WI38 (cell line): ENCODE data around the gene ACSM2A.
"Not testable (repeated sequence)": the region's sequence is repeated elsewhere in the genome, so short reads cannot be mapped to it uniquely, and the experiment has no call there.

Experiments used
- H3K4me3 ChIP-seq: 2 replicates; pipeline ENCODE4 v1.5.1; 2011; ENCODE audit warnings: low read depth, mild to moderate bottlenecking, control low read depth, low read length
- TF ChIP-seq, protein P1 (sequence below): IDR thresholded peaks from 2 replicates; pipeline ENCODE4 v1.5.1; 2012; ENCODE audit warnings: low read depth, mild to moderate bottlenecking, control low read depth, low read length

The ACSM2A gene

GRCh38 chr16:20517149-20517548 lies 65.8 kb downstream of the ACSM2A start:
- TF ChIP-seq, protein P1, sequence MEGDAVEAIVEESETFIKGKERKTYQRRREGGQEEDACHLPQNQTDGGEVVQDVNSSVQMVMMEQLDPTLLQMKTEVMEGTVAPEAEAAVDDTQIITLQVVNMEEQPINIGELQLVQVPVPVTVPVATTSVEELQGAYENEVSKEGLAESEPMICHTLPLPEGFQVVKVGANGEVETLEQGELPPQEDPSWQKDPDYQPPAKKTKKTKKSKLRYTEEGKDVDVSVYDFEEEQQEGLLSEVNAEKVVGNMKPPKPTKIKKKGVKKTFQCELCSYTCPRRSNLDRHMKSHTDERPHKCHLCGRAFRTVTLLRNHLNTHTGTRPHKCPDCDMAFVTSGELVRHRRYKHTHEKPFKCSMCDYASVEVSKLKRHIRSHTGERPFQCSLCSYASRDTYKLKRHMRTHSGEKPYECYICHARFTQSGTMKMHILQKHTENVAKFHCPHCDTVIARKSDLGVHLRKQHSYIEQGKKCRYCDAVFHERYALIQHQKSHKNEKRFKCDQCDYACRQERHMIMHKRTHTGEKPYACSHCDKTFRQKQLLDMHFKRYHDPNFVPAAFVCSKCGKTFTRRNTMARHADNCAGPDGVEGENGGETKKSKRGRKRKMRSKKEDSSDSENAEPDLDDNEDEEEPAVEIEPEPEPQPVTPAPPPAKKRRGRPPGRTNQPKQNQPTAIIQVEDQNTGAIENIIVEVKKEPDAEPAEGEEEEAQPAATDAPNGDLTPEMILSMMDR = no peak
- no peak overlapping the region for H3K4me3 ChIP-seq

DNA sequence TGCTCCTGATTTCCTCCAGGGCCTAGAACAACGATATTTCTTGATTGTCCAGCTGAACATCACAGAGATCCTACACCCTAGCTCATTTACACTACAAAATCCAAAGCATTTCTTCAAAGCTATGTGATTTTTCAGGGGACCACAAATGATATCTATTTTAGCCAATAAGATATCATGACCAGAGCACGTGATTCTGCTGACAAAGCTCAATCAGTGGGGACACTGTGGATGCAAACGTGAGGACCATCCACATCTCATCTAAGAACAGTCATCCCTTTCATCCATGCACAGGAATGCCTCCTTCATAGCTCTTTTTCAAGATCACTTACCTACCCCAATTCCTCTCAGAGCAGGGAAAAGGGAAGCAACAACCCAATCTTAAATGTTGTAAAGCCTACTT lies 67.9 kb downstream of the ACSM2A start:
- TF ChIP-seq, protein P1 = no peak

GRCh38 chr16:20520103-20520502 lies 68.8 kb downstream of the ACSM2A start:
- TF ChIP-seq, protein P1 = no peak
- H3K4me3 ChIP-seq = no peak overlapping the region

More for the DNA sequence above, 67.9 kb downstream of the ACSM2A start:
- no peak overlapping the region for H3K4me3 ChIP-seq

GRCh38 chr16:20531795-20532194 lies 80.5 kb downstream of the ACSM2A start:
- not testable (repeated sequence) for H3K4me3 ChIP-seq

GRCh38 chr16:20532284-20532792 lies 81.0 kb downstream of the ACSM2A start:
- H3K4me3 ChIP-seq = not testable (repeated sequence)

DNA sequence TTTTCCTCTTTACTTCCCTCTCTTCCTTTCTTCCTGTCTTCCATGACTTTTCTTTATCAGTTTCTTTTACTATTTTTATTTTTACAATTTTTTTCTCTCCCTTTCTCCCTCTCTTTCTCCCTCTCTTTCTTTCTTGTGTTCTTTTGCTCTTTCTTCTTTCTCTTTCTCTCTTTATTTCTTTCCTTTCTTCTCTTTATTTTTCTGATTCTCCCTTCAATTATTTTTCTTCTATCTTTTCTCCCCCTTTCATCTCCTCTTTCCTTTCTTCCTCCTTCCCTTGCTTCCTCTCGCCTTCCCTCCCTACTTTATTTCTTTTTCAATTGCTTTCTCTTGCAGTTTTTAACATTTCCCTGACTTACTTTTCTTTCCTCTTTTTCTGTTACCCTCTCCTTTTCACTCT lies 85.3 kb downstream of the ACSM2A start:
- not testable (repeated sequence) for H3K4me3 ChIP-seq
